CD14-positive monocyte (primary cell): Measurements from ENCODE around the gene ZNF385C. TPM values are rescaled to one million over a fixed set of nuclear protein-coding genes. Genes with fewer than 3 reads are reported as not detected.

ENCODE experiments used
- DNase-seq, 3 donors: peaks; one replicate each; pipeline ENCODE4 v3.0.0-alpha.2; 2011 to 2022
- H2AFZ ChIP-seq: 2 replicates; pipeline ENCODE4 v1.6.0; 2012; ENCODE audit warnings: mild to moderate bottlenecking, low read depth, low read length, inconsistent platforms; ENCODE audit not compliant: insufficient read depth, poor library complexity, severe bottlenecking
- H3K27ac ChIP-seq, 2 donors: 1 replicate in 1 of 2; 2 replicates in 1 of 2; pipeline ENCODE4 v1.5.1; 2012 to 2013; ENCODE audit warnings: low read length in 2 of 2, control low read depth in 1 of 2, inconsistent platforms in 1 of 2, low read depth in 1 of 2, mild to moderate bottlenecking in 1 of 2
- H3K27me3 ChIP-seq, 2 donors: one replicate each; pipeline versions ENCODE4 v1.6.0 to v1.6.1; 2011 to 2013; ENCODE audit warnings: low read length in 2 of 2; ENCODE audit not compliant: control insufficient read depth in 2 of 2, insufficient read depth in 2 of 2
- H3K36me3 ChIP-seq, 2 donors: replicated peaks in 1 of 2; 1 replicate in 1 of 2; 2 replicates in 1 of 2; pipeline versions ENCODE4 v1.5.1 to v1.6.1; 2012 to 2013; ENCODE audit warnings: low read length in 2 of 2, control low read depth in 1 of 2, inconsistent platforms in 1 of 2, mild to moderate bottlenecking in 1 of 2; ENCODE audit not compliant: insufficient read depth in 2 of 2, control insufficient read depth in 1 of 2
- H3K4me1 ChIP-seq, 2 donors: 1 replicate in 1 of 2; 2 replicates in 1 of 2; pipeline versions ENCODE4 v1.5.1 to v1.6.1; 2012 to 2013; ENCODE audit warnings: low read length in 2 of 2, control low read depth in 1 of 2, inconsistent platforms in 1 of 2, mild to moderate bottlenecking in 1 of 2, moderate library complexity in 1 of 2; ENCODE audit not compliant: insufficient read depth in 2 of 2, control insufficient read depth in 1 of 2
- H3K4me2 ChIP-seq: replicated peaks from 2 replicates; pipeline ENCODE3; 2012; ENCODE audit warnings: low read length, moderate library complexity, mild to moderate bottlenecking; ENCODE audit not compliant: poor library complexity, severe bottlenecking; ENCODE audit errors: extremely low read depth
- H3K4me3 ChIP-seq, 3 experiments: fragments of 200-600 bp in 1 of 3; sonication (generic) in 1 of 3; replicated peaks in 1 of 3; 1 replicate in 2 of 3; 2 replicates in 1 of 3; pipeline ENCODE4 v1.5.1; 2011 to 2013; ENCODE audit warnings: low read length in 3 of 3, mild to moderate bottlenecking in 3 of 3, control low read depth in 2 of 3, low read depth in 2 of 3, inconsistent platforms in 1 of 3, moderate library complexity in 1 of 3
- H3K79me2 ChIP-seq: 2 replicates; pipeline ENCODE4 v1.6.0; 2012; ENCODE audit warnings: mild to moderate bottlenecking, control low read depth, inconsistent platforms, low read length, moderate library complexity; ENCODE audit not compliant: insufficient read depth
- H3K9ac ChIP-seq: 2 replicates; pipeline ENCODE4 v1.6.0; 2017; ENCODE audit warnings: low read length, mild to moderate bottlenecking; ENCODE audit not compliant: insufficient read depth, poor library complexity, severe bottlenecking
- H3K9me3 ChIP-seq, 2 donors: replicated peaks in 1 of 2; 1 replicate in 1 of 2; 2 replicates in 1 of 2; pipeline versions ENCODE4 v1.5.1 to v1.6.1; 2012 to 2013; ENCODE audit warnings: low read length in 2 of 2, control low read depth in 1 of 2; ENCODE audit not compliant: control insufficient read depth in 1 of 2, insufficient read depth in 1 of 2
- H4K20me1 ChIP-seq: 2 replicates; pipeline ENCODE4 v1.6.0; 2012; ENCODE audit warnings: mild to moderate bottlenecking, low read length, control low read depth, moderate library complexity; ENCODE audit not compliant: insufficient read depth
- H3K27ac Mint-ChIP-seq, 7 donors: one replicate each; pipeline ENCODE4 v1.8.0; 2020; ENCODE audit warnings: mild to moderate bottlenecking in 7 of 7, mixed read lengths in 7 of 7, moderate library complexity in 6 of 7, inconsistent platforms in 2 of 7
- H3K27me3 Mint-ChIP-seq, 3 donors: one replicate each; pipeline ENCODE4 v1.8.0; 2021 to 2022; ENCODE audit warnings: low read depth in 3 of 3, mild to moderate bottlenecking in 3 of 3, mixed read lengths in 3 of 3, moderate library complexity in 3 of 3, inconsistent platforms in 1 of 3
- H3K36me3 Mint-ChIP-seq, 2 donors: one replicate each; pipeline ENCODE4 v1.8.0; 2020; ENCODE audit warnings: mixed read lengths in 2 of 2, inconsistent platforms in 1 of 2, mild to moderate bottlenecking in 1 of 2
- H3K4me1 Mint-ChIP-seq: one replicate; pipeline ENCODE4 v1.8.0; 2020; ENCODE audit warnings: mild to moderate bottlenecking, mixed read lengths
- H3K4me3 Mint-ChIP-seq, 2 donors: one replicate each; pipeline ENCODE4 v1.8.0; 2020; ENCODE audit warnings: mild to moderate bottlenecking in 2 of 2, mixed read lengths in 2 of 2, moderate library complexity in 1 of 2
- H3K9me3 Mint-ChIP-seq, 7 donors: one replicate each; pipeline ENCODE4 v1.8.0; 2020 to 2022; ENCODE audit warnings: mixed read lengths in 7 of 7, mild to moderate bottlenecking in 6 of 7, moderate library complexity in 6 of 7, inconsistent platforms in 2 of 7
- CTCF ChIP-seq: fragments of 200-600 bp; IDR thresholded peaks from one replicate; pipeline ENCODE4 v1.8.0; 2022; ENCODE audit warnings: antibody characterized with exemption, mild to moderate bottlenecking
- WGBS: methylation state at CpG from one replicate; pipeline ENCODE4 v1.1.5; 2013; ENCODE audit warnings: missing lambda C conversion rate; ENCODE audit not compliant: insufficient coverage; 5-methylcytosine and 5-hydroxymethylcytosine counted together
- intact Hi-C, 2 donors: fragments of 100-400 bp; cut with micrococcal nuclease; formaldehyde crosslinking; loops; one replicate each; pipeline versions ENCODE4 v1.15.0 to v1.15.1; 2023
- polyA plus RNA-seq, 3 donors: library from polyadenylated mRNA; depleted of rRNA in 1 of 3; unstranded in 2 of 3; stranded (reverse) in 1 of 3; fragments of 300-500 nt in 2 of 3; fragments of >200 nt in 1 of 3; fragmentation: Illumina TruSeq in 2 of 3; gene quantifications; 1 replicate in 2 of 3; 2 replicates in 1 of 3; pipeline ENCODE4 v1.2.3, GENCODE V29; 2012 to 2021

ZNF385C gene
- polyA plus RNA-seq, 3 donors, result 0.09 to 0.55 TPM; not detected in 1

DNA sequence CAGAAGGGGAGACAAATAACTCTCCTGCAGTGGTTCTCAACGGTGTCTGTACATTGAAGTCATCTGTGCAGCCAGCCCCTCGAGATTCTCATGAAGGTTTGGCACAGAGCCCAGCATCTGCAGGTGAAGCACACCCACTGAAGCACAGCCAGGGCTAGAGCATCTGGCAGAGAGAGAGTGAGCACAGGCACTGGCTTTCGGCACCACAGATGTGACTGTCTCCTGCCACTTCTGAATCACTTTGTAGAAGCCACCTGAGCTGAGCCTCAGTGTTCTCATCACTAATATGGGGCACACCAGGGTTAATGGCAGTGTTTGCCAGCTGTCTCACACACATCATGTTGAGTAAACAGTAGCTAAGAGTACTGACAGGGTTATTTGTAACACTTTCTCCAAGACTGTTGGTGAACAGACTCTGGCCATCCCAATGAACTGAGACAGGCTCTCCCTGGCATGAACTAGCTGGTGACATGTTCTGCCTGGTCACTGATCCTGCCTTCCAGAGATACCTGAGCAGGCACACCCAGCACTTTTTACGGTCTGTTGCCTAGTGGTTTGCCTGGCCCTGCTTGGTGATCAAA, 35.3 kb upstream of the ZNF385C start:
- Histone ChIP-seq H3K4me3 (no peak overlapping the region), H3K27me3 (no peaks in the 10 kb centered on the region), H2AFZ (no peak overlapping the region), H3K9ac (no peak overlapping the region), H4K20me1 (peaks cover 99% of the 10 kb centered on the region), H3K9me3 (no peaks in the 10 kb centered on the region), H3K4me2 (peak overlapping the region; percentile 51), H3K27ac (peak overlapping the region in 1 of 2 donors; percentile 84), H3K36me3 (peaks cover 26 to 58% of the 10 kb centered on the region in 2 donors), H3K4me1 (peaks cover 63 to 70% of the 10 kb centered on the region in 2 donors), H3K79me2 (peaks cover 83% of the 10 kb centered on the region)
- Mint-ChIP-seq H3K27me3 (no peaks in the 10 kb centered on the region), H3K4me1 (peaks cover 68% of the 10 kb centered on the region), H3K4me3 (no peak overlapping the region), H3K9me3 (no peaks in the 10 kb centered on the region), H3K36me3 (peaks cover 34 to 51% of the 10 kb centered on the region in 2 donors), H3K27ac (peak overlapping the region; percentile 25 to 91 (median 74))
- 38% methylated on average over 4 of the region's 4 CpGs for WGBS
- intact Hi-C loops, result no loop called here
- no peak for TF ChIP-seq CTCF
- no peak for DNase-seq

- 0% methylated on average over 3 of the region's 3 CpGs for WGBS
Measured at GRCh38 chr17:42132941-42133340, 34.7 kb upstream of the ZNF385C start.

More at GRCh38 chr17:42132941-42133340, 34.7 kb upstream of the ZNF385C start:
- Histone ChIP-seq H3K9me3 (no peaks in the 10 kb centered on the region), H3K9ac (no peak overlapping the region), H3K4me3 (peak overlapping the region in 1 of 3 experiments; percentile 56), H2AFZ (no peak overlapping the region), H3K79me2 (peaks cover 77% of the 10 kb centered on the region), H3K4me2 (peak overlapping the region; percentile 51), H3K27me3 (no peaks in the 10 kb centered on the region), H3K4me1 (peaks cover 63 to 70% of the 10 kb centered on the region in 2 donors), H3K36me3 (peaks cover 32 to 59% of the 10 kb centered on the region in 2 donors), H3K27ac (peak overlapping the region; percentile 31 to 84), H4K20me1 (peaks cover 99% of the 10 kb centered on the region)
- Mint-ChIP-seq H3K4me3 (peak overlapping the region; percentile 42 to 76), H3K4me1 (peaks cover 68% of the 10 kb centered on the region), H3K36me3 (peaks cover 41 to 56% of the 10 kb centered on the region in 2 donors), H3K9me3 (no peaks in the 10 kb centered on the region), H3K27ac (peak overlapping the region; percentile 59 to 91 (median 86)), H3K27me3 (no peaks in the 10 kb centered on the region)
- no peak for TF ChIP-seq CTCF
- intact Hi-C loops, result no loop called here
- DNase-seq, result peak; percentile 33 to 60 (median 40)
